SK-N-SH (cell line): ENCODE data around the gene TRABD2A. TPM values are rescaled to one million over a fixed set of nuclear protein-coding genes. Genes with fewer than 3 reads are reported as not detected.

Experiments
- CTCF ChIA-PET: fragments of 300-600, 350-600 bp; formaldehyde crosslinking; extraction: SDS; loops from one replicate; lab custom pipeline; 2021; lab: Yijun Ruan, JAX
- POLR2A ChIA-PET: fragments of 350-600 bp; sonication (Branson Sonifier 250); formaldehyde crosslinking; extraction: SDS; loops from one replicate; lab custom pipeline; 2020; ENCODE audit warnings: antibody characterized with exemption, inconsistent platforms; lab: Yijun Ruan, JAX
- DNase-seq: peaks from one replicate; pipeline ENCODE4 v3.0.0; 2012
- H2AFZ ChIP-seq: fragments of 200-600 bp; sonication (generic); 2 replicates; pipeline ENCODE4 v1.8.1; 2016; ENCODE audit warnings: antibody characterized with exemption, mild to moderate bottlenecking, low read depth
- H3F3A ChIP-seq: fragments of 200-600 bp; sonication (generic); replicated peaks from 2 replicates; pipeline ENCODE3; 2016; ENCODE audit warnings: antibody characterized with exemption, mild to moderate bottlenecking; ENCODE audit not compliant: insufficient read depth
- H3K27ac ChIP-seq, 2 experiments: fragments of 200-500 bp in 1 of 2; fragments of 200-600 bp in 1 of 2; sonication (Bioruptor generic) in 1 of 2; sonication (generic), shearing (Covaris generic) in 1 of 2; 2 replicates each; pipeline versions ENCODE4 v1.5.1 to v1.6.1; 2014 to 2016; ENCODE audit warnings: low read depth in 2 of 2, inconsistent platforms in 1 of 2, low read length in 1 of 2, mild to moderate bottlenecking in 1 of 2, mixed read lengths in 1 of 2
- H3K27me3 ChIP-seq: fragments of 200-600 bp; sonication (generic), shearing (Covaris generic); 2 replicates; pipeline ENCODE4 v1.6.1; 2016; ENCODE audit warnings: mixed run types; ENCODE audit not compliant: insufficient read depth
- H3K36me3 ChIP-seq, 2 experiments: fragments of 200-500 bp in 1 of 2; fragments of 200-600 bp in 1 of 2; sonication (Bioruptor generic) in 1 of 2; sonication (generic) in 1 of 2; replicated peaks in 1 of 2; 2 replicates each; pipeline versions ENCODE3 to v1.5.1; 2014 to 2016; ENCODE audit warnings: low read length in 1 of 2, mild to moderate bottlenecking in 1 of 2; ENCODE audit not compliant: insufficient read depth in 2 of 2, control insufficient read depth in 1 of 2
- H3K4me1 ChIP-seq, 2 experiments: fragments of 200-500 bp in 1 of 2; fragments of 200-600 bp in 1 of 2; sonication (Bioruptor generic) in 1 of 2; sonication (generic), shearing (Covaris generic) in 1 of 2; 2 replicates each; pipeline versions ENCODE4 v1.5.1 to v1.6.1; 2014 to 2016; ENCODE audit warnings: low read depth in 1 of 2, low read length in 1 of 2, mixed run types in 1 of 2; ENCODE audit not compliant: insufficient read depth in 2 of 2, control insufficient read depth in 1 of 2
- H3K4me2 ChIP-seq: fragments of 200-600 bp; sonication (generic), shearing (Covaris generic); 2 replicates; pipeline ENCODE4 v1.6.1; 2017; ENCODE audit warnings: mixed run types
- H3K4me3 ChIP-seq, 2 experiments: fragments of 200-500 bp in 1 of 2; fragments of 200-600 bp in 1 of 2; sonication (Bioruptor generic) in 1 of 2; sonication (generic), shearing (Covaris generic) in 1 of 2; 2 replicates each; pipeline versions ENCODE4 v1.5.1 to v1.8.1; 2014 to 2016; ENCODE audit warnings: low read depth in 2 of 2, inconsistent platforms in 1 of 2, low read length in 1 of 2, mild to moderate bottlenecking in 1 of 2, mixed read lengths in 1 of 2, moderate library complexity in 1 of 2
- H3K79me2 ChIP-seq: fragments of 200-600 bp; sonication (generic); 2 replicates; pipeline ENCODE4 v1.8.1; 2017; ENCODE audit warnings: mild to moderate bottlenecking; ENCODE audit not compliant: insufficient read depth
- H3K9ac ChIP-seq: fragments of 200-600 bp; sonication (generic); 2 replicates; pipeline ENCODE4 v1.6.1; 2017; ENCODE audit warnings: mixed run types
- H3K9me2 ChIP-seq: fragments of 200-600 bp; sonication (generic); 2 replicates; pipeline ENCODE4 v1.6.1; 2017; ENCODE audit warnings: mixed run types
- H3K9me3 ChIP-seq: fragments of 200-600 bp; sonication (generic); 2 replicates; pipeline ENCODE4 v1.6.1; 2017; ENCODE audit warnings: mixed run types, mild to moderate bottlenecking, moderate library complexity
- H4K20me1 ChIP-seq: fragments of 200-600 bp; sonication (generic); 2 replicates; pipeline ENCODE4 v1.6.1; 2017; ENCODE audit warnings: mild to moderate bottlenecking, mixed run types; ENCODE audit not compliant: insufficient read depth
- CTCF ChIP-seq: fragments of 200-600 bp; sonication (generic); IDR thresholded peaks from 2 replicates; pipeline ENCODE4 v1.6.1; 2017; ENCODE audit warnings: antibody characterized with exemption, mild to moderate bottlenecking, moderate library complexity
- ELF1 ChIP-seq: IDR thresholded peaks from 2 replicates; pipeline ENCODE4 v1.4.0; 2012
- EZH2phosphoT487 ChIP-seq: fragments of 200-600 bp; sonication (generic); IDR thresholded peaks from 2 replicates; pipeline ENCODE4 v1.6.1; 2017; ENCODE audit warnings: low read depth, mixed run types, mild to moderate bottlenecking, antibody characterized with exemption, moderate library complexity, borderline replicate concordance
- FOSL2 ChIP-seq: IDR thresholded peaks from 2 replicates; pipeline ENCODE4 v1.4.0; 2012; ENCODE audit warnings: low read depth, mild to moderate bottlenecking, moderate library complexity, borderline replicate concordance
- FOXM1 ChIP-seq: IDR thresholded peaks from 2 replicates; pipeline ENCODE4 v1.4.0; 2012; ENCODE audit warnings: low read depth, mild to moderate bottlenecking
- GABPA ChIP-seq: IDR thresholded peaks from 2 replicates; pipeline ENCODE4 v1.4.0; 2012; ENCODE audit warnings: low read depth, mild to moderate bottlenecking
- IRF3 ChIP-seq: fragments of 150-350 bp; IDR thresholded peaks from 2 replicates; pipeline ENCODE4 v1.6.1; 2016; ENCODE audit warnings: mild to moderate bottlenecking, low read depth, low read length
- MAX ChIP-seq: IDR thresholded peaks from 2 replicates; pipeline ENCODE4 v1.4.0; 2012; ENCODE audit warnings: low read depth
- MXI1 ChIP-seq: IDR thresholded peaks from 2 replicates; pipeline ENCODE4 v1.6.1; 2012; ENCODE audit warnings: mild to moderate bottlenecking, low read depth, low read length, improper control_type of control experiment
- NRF1 ChIP-seq: IDR thresholded peaks from 2 replicates; pipeline ENCODE4 v1.6.1; 2012; ENCODE audit warnings: low read depth, mild to moderate bottlenecking, low read length
- PBX3 ChIP-seq: IDR thresholded peaks from 2 replicates; pipeline ENCODE4; 2012
- RAD21 ChIP-seq: IDR thresholded peaks from 2 replicates; pipeline ENCODE4 v1.6.1; 2012; ENCODE audit warnings: mild to moderate bottlenecking, low read length
- SIN3A ChIP-seq: IDR thresholded peaks from 2 replicates; pipeline ENCODE4 v1.6.1; 2012; ENCODE audit warnings: low read depth, mild to moderate bottlenecking, low read length, moderate library complexity, borderline replicate concordance
- TAF1 ChIP-seq: IDR thresholded peaks from 2 replicates; pipeline ENCODE4 v1.6.1; 2012; ENCODE audit warnings: low read depth, mild to moderate bottlenecking, low read length, moderate library complexity, borderline replicate concordance
- TCF12 ChIP-seq: IDR thresholded peaks from 2 replicates; pipeline ENCODE4 v1.4.0; 2012
- USF1 ChIP-seq: IDR thresholded peaks from 2 replicates; pipeline ENCODE4 v1.4.0; 2012; ENCODE audit warnings: low read depth, borderline replicate concordance
- USF2 ChIP-seq: fragments of 150-350 bp; IDR thresholded peaks from 2 replicates; pipeline ENCODE4 v1.6.1; 2017; ENCODE audit warnings: antibody characterized with exemption, low read length, low read depth, borderline replicate concordance
- YY1 ChIP-seq: IDR thresholded peaks from 2 replicates; pipeline ENCODE4 v1.4.0; 2012; ENCODE audit warnings: low read depth, mild to moderate bottlenecking
- WGBS: methylation state at CpG from one replicate; pipeline ENCODE4 v1.1.6; 2017; ENCODE audit warnings: low lambda C conversion rate; 5-methylcytosine and 5-hydroxymethylcytosine counted together
- polyA plus RNA-seq, 3 experiments: library from polyadenylated mRNA; depleted of rRNA; stranded (reverse); fragments of >200 nt; gene quantifications; 2 replicates each; pipeline ENCODE4 v1.2.3, GENCODE V29; 2012

Gene TRABD2A
- polyA plus RNA-seq, 1 of the 3 experiments (the other 2 are of a cell fraction): 3.0 TPM

- no peak overlapping the region for H3K27ac ChIP-seq
- H3F3A ChIP-seq: peaks cover 25% of the 10 kb centered on the region
- 0 out of 2 replicates have a peak overlapping the region, but pooled peaks have one; percentile 22 for H2AFZ ChIP-seq
- no peaks in the 10 kb centered on the region for H3K36me3 ChIP-seq
- POLR2A ChIA-PET: no interaction called here
- TF ChIP-seq PBX3 (no peak), SIN3A (no peak), FOXM1 (no peak), USF2 (no peak), NRF1 (no peak), EZH2phosphoT487 (no peak), MAX (no peak), YY1 (no peak), TCF12 (no peak), MXI1 (no peak)
- TF ChIP-seq, all 33 proteins: peak for 0
- DNase-seq: no peak
- Histone ChIP-seq H3K79me2 (no peaks in the 10 kb centered on the region), H3K4me2 (no peak overlapping the region), H3K9me3 (no peaks in the 10 kb centered on the region), H3K4me1 (peaks cover 0 to 18% of the 10 kb centered on the region in 2 experiments; a peak in 3 of 4 replicates), H3K27me3 (no peaks in the 10 kb centered on the region), H3K9ac (no peak overlapping the region), H4K20me1 (no peaks in the 10 kb centered on the region), H3K4me3 (no peak overlapping the region), H3K9me2 (no peaks in the 10 kb centered on the region)
- WGBS: 86% methylated on average over 10 of the region's 12 CpGs
- CTCF ChIA-PET: no interaction called here
These were observed 10.6 kb upstream of the TRABD2A start for GRCh38 chr2:84891355-84892010.

- Histone ChIP-seq H3K79me2 (no peaks in the 10 kb centered on the region), H3K4me3 (no peak overlapping the region), H3K27me3 (no peaks in the 10 kb centered on the region), H3K9me2 (no peaks in the 10 kb centered on the region), H3K27ac (no peak overlapping the region), H3F3A (peaks cover 7% of the 10 kb centered on the region), H4K20me1 (no peaks in the 10 kb centered on the region), H3K4me2 (no peak overlapping the region), H3K4me1 (peaks cover 0 to 1% of the 10 kb centered on the region in 2 experiments; a peak in 1 of 4 replicates), H3K36me3 (no peaks in the 10 kb centered on the region), H2AFZ (peak overlapping the region; percentile 76; the same call in 1 of the 2 replicates), H3K9ac (no peak overlapping the region), H3K9me3 (no peaks in the 10 kb centered on the region)
- POLR2A ChIA-PET: no interaction called here
- CTCF ChIA-PET: interaction anchor here (1.0 to 2.5 kb wide), 2 partner anchors 9 to 37 kb away, joined by 3 to 7 read pairs; no protein-coding TSS in a partner anchor
- 80% methylated on average over 2 of the region's 2 CpGs for WGBS
- no peak for DNase-seq
- TF ChIP-seq FOSL2 (no peak), ELF1 (no peak), USF1 (no peak), RAD21 (no peak), SIN3A (no peak), FOXM1 (no peak), MXI1 (no peak), CTCF (no peak), GABPA (no peak), IRF3 (no peak), TAF1 (no peak)
These were observed 8.4 kb upstream of the TRABD2A start for GRCh38 chr2:84889332-84889731.
